ENCODE measurements around the gene EPB42. TPM values are rescaled to one million over a fixed set of nuclear protein-coding genes. Genes with fewer than 3 reads are reported as not detected.

EPB42 gene
- total RNA-seq, 1 experiment from 2014 or later = not detected

GRCh38 chr15:43232289-43232874 is 11.6 kb upstream of the EPB42 start:
- Mint-ChIP-seq H3K9me3 (no peaks in the 10 kb centered on the region; a peak in 1 of 5 replicates), H3K27ac (no peak overlapping the region), H3K36me3 (ENCODE audit: insufficient read depth in 1 of 3, low read depth in 3 of 3) (no peaks in the 10 kb centered on the region), H3K27me3 (ENCODE audit: low read depth) (peaks cover 17% of the 10 kb centered on the region), H3K4me3 (no peak overlapping the region), H3K4me1 (no peaks in the 10 kb centered on the region)
- Histone ChIP-seq H3K4me1 (ENCODE audit: insufficient read depth, low read length) (no peaks in the 10 kb centered on the region), H3K79me2 (ENCODE audit: insufficient read depth, low read length) (no peaks in the 10 kb centered on the region), H4K8ac (replicated peaks; ENCODE audit: insufficient read length, low read depth, low read length) (no peak overlapping the region), H2BK20ac (ENCODE audit: low read depth, low read length, poor library complexity, severe bottlenecking) (no peak overlapping the region), H3K27ac (ENCODE audit: insufficient read length, low read depth, low read length) (no peak overlapping the region), H4K20me1 (ENCODE audit: control insufficient read depth, insufficient read depth, insufficient read length) (no peaks in the 10 kb centered on the region), H3K14ac (ENCODE audit: insufficient read depth, low read length) (no peak overlapping the region), H3K9ac (ENCODE audit: extremely low read depth, insufficient read length, low read length) (no peak overlapping the region), H3K23me2 (ENCODE audit: insufficient read length, low read depth, low read length, poor library complexity, severe bottlenecking) (no peaks in the 10 kb centered on the region), H3K9me3 (ENCODE audit: control insufficient read depth, low read depth, low read length) (no peaks in the 10 kb centered on the region), H2BK5ac (ENCODE audit: insufficient read length, low read length) (no peak overlapping the region), H3K18ac (ENCODE audit: insufficient read length, low read depth, low read length) (no peak overlapping the region), H3K79me1 (ENCODE audit: insufficient read depth, low read depth, low read length, poor library complexity, severe bottlenecking) (no peaks in the 10 kb centered on the region), H2BK12ac (ENCODE audit: insufficient read length, low read depth, low read length) (no peak overlapping the region), H4K5ac (ENCODE audit: insufficient read length, low read depth, low read length) (no peak overlapping the region), H2AFZ (ENCODE audit: low read length) (no peak overlapping the region), H3K4me2 (ENCODE audit: insufficient read depth, insufficient read length, low read length) (no peak overlapping the region), H3K4ac (ENCODE audit: low read depth, low read length) (no peak overlapping the region), H3K23ac (ENCODE audit: insufficient read length, low read depth, low read length) (no peak overlapping the region), H4K91ac (ENCODE audit: insufficient read length, low read depth, low read length) (no peak overlapping the region), H3K56ac (ENCODE audit: insufficient read length, low read depth, low read length) (no peak overlapping the region), H2BK15ac (ENCODE audit: low read depth, low read length) (no peak overlapping the region), H2BK120ac (ENCODE audit: low read depth, low read length, poor library complexity, severe bottlenecking) (no peak overlapping the region), H3T11ph (ENCODE audit: low read length) (no peak overlapping the region), H2AK5ac (ENCODE audit: insufficient read length, low read length) (no peak overlapping the region), H3K27me3 (ENCODE audit: insufficient read depth, low read length) (no peaks in the 10 kb centered on the region)
- DNase-seq = no peak
- TF ChIP-seq, protein P1, sequence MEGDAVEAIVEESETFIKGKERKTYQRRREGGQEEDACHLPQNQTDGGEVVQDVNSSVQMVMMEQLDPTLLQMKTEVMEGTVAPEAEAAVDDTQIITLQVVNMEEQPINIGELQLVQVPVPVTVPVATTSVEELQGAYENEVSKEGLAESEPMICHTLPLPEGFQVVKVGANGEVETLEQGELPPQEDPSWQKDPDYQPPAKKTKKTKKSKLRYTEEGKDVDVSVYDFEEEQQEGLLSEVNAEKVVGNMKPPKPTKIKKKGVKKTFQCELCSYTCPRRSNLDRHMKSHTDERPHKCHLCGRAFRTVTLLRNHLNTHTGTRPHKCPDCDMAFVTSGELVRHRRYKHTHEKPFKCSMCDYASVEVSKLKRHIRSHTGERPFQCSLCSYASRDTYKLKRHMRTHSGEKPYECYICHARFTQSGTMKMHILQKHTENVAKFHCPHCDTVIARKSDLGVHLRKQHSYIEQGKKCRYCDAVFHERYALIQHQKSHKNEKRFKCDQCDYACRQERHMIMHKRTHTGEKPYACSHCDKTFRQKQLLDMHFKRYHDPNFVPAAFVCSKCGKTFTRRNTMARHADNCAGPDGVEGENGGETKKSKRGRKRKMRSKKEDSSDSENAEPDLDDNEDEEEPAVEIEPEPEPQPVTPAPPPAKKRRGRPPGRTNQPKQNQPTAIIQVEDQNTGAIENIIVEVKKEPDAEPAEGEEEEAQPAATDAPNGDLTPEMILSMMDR (conservative IDR thresholded peaks at IDR 0.05) = no peak
- WGBS (ENCODE audit: extremely low coverage, insufficient read length, low lambda C conversion rate) = no CpG with 5 or more reads among the region's 3 CpGs
